ENCODE results near the gene C6orf52.

GRCh38 chr6:10696655-10697054 is 2.2 kb upstream of the C6orf52 start:
- TF ChIP-seq CTCF (IDR thresholded peaks at IDR 0.05), result no peak
- TF ChIP-seq POLR2A (IDR thresholded peaks at IDR 0.05), result no peak
- TF ChIP-seq EP300 (IDR thresholded peaks at IDR 0.05), result no peak

Data from ovary (tissue), 3 donors.